Thymus (tissue), 11 donors: ENCODE measurements around the gene CD164. TPM values are rescaled to one million over a fixed set of nuclear protein-coding genes. Genes with fewer than 3 reads are reported as not detected.

Experiments used
- DNase-seq, 9 donors: peaks; one replicate each; pipeline ENCODE4 v3.0.0-alpha.2; 2013; ENCODE audit warnings: low spot score in 9 of 9, low read depth in 6 of 9, missing footprints in 1 of 9
- H3K27ac ChIP-seq, 2 donors: one replicate each; pipeline ENCODE4 v1.5.1; 2013; ENCODE audit warnings: control low read depth in 1 of 2, low read depth in 1 of 2, low read length in 1 of 2, mild to moderate bottlenecking in 1 of 2, moderate library complexity in 1 of 2
- H3K27me3 ChIP-seq, 2 donors: one replicate each; pipeline ENCODE4 v1.5.1; 2013; ENCODE audit warnings: low read length in 1 of 2; ENCODE audit not compliant: control insufficient read depth in 2 of 2, insufficient read depth in 1 of 2
- H3K36me3 ChIP-seq, 2 donors: one replicate each; pipeline ENCODE4 v1.5.1; 2013; ENCODE audit warnings: low read length in 1 of 2, mild to moderate bottlenecking in 1 of 2, moderate library complexity in 1 of 2; ENCODE audit not compliant: control insufficient read depth in 2 of 2, insufficient read depth in 2 of 2
- H3K4me1 ChIP-seq, 2 donors: one replicate each; pipeline ENCODE4 v1.5.1; 2013; ENCODE audit warnings: low read length in 2 of 2; ENCODE audit not compliant: control insufficient read depth in 2 of 2, insufficient read depth in 2 of 2
- H3K4me3 ChIP-seq, 2 donors: one replicate each; pipeline ENCODE4 v1.5.1; 2013; ENCODE audit warnings: low read length in 2 of 2, control low read depth in 1 of 2, mild to moderate bottlenecking in 1 of 2
- H3K9me3 ChIP-seq, 2 donors: one replicate each; pipeline ENCODE4 v1.5.1; 2013; ENCODE audit warnings: low read length in 1 of 2, mild to moderate bottlenecking in 1 of 2; ENCODE audit not compliant: control insufficient read depth in 2 of 2, insufficient read depth in 1 of 2
- WGBS: extraction: QIAGEN DNeasy Blood & Tissue Kit; methylation state at CpG from one replicate; pipeline ENCODE4 v1.1.7; 2013; 5-methylcytosine and 5-hydroxymethylcytosine counted together
- polyA plus RNA-seq: library from polyadenylated mRNA; stranded (reverse); fragments of 200-250 nt; gene quantifications from one replicate; pipeline ENCODE4 v1.2.3, GENCODE V29; 2013
- total RNA-seq: library from RNA; stranded (reverse); fragments of 120-200 nt; gene quantifications from one replicate; pipeline ENCODE4 v1.2.4, GENCODE V29; 2013
- donor health status: healthy.

Gene CD164
- total and polyA plus RNA-seq, 2 donors: 207 to 234 TPM

DNA sequence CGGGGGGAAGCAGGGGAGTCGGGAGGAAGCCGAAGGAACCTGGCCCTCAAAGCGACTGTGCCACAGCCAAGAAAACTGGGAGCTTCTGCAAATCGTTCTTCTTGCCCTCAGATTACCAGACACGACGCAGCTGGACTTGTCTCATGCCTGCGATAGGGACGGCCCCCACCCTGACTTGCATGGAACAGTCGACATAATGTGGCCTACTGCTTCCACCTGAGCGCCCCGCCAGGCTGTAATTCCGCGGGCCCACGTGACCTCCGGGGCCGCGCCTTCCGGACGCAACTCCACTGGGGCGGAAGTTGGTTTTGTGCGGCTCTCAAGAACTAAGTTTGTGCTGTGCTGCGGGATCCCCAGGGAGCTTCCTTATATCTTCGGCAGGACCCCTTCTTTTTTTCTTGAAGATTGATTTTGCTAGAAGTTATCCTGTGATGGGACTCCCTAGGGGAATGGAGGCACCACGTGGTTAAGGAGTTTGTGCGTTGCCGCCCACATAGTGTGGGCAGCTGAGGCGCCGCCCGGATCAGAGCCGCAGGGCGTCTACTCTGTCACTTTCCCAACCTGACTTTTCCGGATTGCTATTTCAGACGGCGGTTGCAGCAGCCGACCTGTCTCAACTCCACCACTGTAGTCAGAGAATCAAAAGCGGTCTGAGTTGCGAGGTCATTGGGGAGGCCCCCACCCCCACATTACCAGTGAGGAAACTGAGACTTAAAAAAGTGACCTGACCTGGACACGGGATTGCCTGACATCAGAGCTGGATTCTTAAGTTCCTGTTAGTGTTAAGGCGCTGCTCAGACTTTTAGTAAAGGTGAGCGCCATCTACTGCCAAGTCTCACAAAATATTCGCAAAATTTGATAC is 540 bp upstream of the CD164 start:
- Histone ChIP-seq H3K36me3 (peaks cover 2 to 14% of the 10 kb centered on the region in 2 donors), H3K4me1 (peaks cover 17 to 26% of the 10 kb centered on the region in 2 donors), H3K27ac (peak overlapping the region; percentile 99), H3K9me3 (no peaks in the 10 kb centered on the region), H3K27me3 (no peaks in the 10 kb centered on the region), H3K4me3 (peak overlapping the region; percentile 73 to 88)
- peak; percentile 94 to 98 (median 96) for DNase-seq
- WGBS: under 1% methylated on average over 42 of the region's 42 CpGs

DNA sequence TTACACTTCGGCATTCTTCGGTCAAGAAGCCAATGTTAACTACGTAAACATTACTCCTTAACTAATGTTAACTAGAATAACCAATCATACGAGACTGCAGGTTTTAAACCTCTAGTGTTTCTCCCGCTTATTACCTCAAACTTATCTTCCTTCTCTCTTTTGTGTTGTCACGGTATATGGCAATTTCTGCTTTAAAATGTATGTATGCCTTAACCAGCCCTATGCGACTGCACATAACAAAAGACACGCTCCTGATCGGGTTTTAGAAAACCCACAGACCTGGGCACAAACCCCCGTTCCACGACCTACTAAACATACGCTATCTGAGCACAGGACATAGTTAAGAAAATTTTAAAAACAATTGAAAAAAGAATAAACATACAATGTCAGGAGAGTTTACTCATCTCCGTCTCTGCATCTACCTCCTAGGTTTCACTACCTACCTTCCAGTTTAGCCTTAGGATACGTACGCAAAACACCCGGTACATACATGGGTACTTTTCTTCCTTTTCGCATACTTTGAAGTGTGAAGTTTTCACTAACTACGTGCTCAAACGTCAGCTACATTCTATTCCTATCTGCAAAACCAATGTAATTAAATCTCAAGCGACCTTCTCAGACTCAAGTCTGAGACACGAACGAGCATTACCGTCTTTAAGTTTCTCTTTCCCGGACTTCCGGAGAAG is 1.1 kb downstream of the CD164 start:
- under 1% methylated on average over 25 of the region's 25 CpGs for WGBS
- peak overlapping the region; percentile 99 for H3K27ac ChIP-seq
- H3K27me3 ChIP-seq: no peaks in the 10 kb centered on the region
- peaks cover 17 to 28% of the 10 kb centered on the region in 2 donors for H3K4me1 ChIP-seq
- no peaks in the 10 kb centered on the region for H3K9me3 ChIP-seq
- H3K4me3 ChIP-seq: peak overlapping the region; percentile 73 to 88
- DNase-seq: peak in 7 of 9 donors; percentile 19 to 85 (median 59)
- peaks cover 9 to 30% of the 10 kb centered on the region in 2 donors for H3K36me3 ChIP-seq

DNA sequence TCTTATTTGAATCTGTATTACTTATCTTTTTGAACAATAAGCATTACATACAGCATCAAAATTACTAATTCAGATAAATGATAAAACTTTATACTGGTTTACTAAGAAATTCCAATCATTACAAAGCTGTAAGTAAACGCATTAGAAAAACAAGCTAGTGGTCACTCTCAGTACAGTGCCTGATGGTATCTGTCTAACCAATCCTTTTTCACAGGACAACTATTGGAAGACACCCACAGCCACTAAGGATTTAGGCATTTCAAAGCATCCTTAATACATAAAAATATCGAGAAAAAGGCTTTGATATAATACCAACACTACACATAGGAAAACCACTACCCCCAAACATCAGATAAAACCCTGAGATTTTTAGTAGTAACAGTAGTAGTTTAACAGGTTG is 2.6 kb downstream of the CD164 start:
- H3K27me3 ChIP-seq: no peaks in the 10 kb centered on the region
- H3K36me3 ChIP-seq: peaks cover 15 to 45% of the 10 kb centered on the region in 2 donors
- no peak for DNase-seq
- H3K4me1 ChIP-seq: peaks cover 17 to 27% of the 10 kb centered on the region in 2 donors
- 22% methylated on average over 2 of the region's 2 CpGs for WGBS
- H3K9me3 ChIP-seq: no peaks in the 10 kb centered on the region
- no peak overlapping the region for H3K27ac ChIP-seq
- peak overlapping the region; percentile 73 to 88 for H3K4me3 ChIP-seq

DNA sequence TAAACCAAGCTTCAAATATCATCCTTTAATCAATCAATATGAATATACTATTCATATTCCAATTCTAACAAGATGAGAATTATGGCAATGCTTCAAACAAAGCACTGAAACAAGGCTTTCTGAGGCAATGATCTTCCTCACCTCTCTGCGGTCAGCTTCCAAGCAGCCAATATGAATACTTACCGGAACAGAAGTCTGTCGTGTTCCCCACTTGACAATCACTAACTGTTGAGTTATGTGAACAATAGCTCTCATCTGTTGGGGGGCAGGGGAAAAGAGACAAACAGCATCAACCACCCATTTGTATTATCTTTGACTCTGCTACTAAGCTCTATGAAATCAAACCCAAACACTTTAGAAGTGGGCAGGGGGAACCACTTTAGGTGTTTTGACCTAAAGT is 4.5 kb downstream of the CD164 start:
- Histone ChIP-seq H3K27me3 (no peaks in the 10 kb centered on the region), H3K4me3 (no peak overlapping the region), H3K9me3 (no peaks in the 10 kb centered on the region), H3K27ac (no peak overlapping the region), H3K4me1 (peaks cover 13 to 22% of the 10 kb centered on the region in 2 donors), H3K36me3 (peaks cover 27 to 61% of the 10 kb centered on the region in 2 donors)
- 76% methylated on average over 3 of the region's 3 CpGs for WGBS
- no peak for DNase-seq

DNA sequence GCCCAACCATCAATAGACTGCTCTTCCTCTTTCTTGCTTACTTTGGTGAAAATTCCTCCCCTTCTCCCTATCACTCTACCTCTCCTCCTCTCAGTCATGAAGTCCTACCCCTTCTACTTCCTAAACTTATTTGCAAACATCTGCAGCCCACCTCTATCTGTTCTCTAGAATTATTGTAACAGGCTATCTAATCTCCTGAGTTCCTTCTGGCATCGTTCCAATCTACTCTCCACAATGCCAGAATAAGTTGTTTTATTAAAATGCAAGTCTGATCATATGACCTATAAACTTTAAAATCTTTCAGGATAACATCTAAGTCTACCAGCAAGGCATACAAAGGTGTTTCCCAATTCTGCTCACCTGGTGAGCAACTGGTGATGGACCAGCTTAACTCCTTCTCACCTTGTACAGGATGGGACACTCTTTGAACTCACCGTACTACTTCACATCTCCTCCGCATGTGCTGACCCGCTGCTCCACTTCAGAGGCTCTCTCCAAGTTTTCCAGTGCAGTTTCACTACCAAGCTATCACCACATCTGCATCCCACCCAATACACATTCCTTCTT is 7.9 kb downstream of the CD164 start:
- H3K36me3 ChIP-seq: peaks cover 36 to 89% of the 10 kb centered on the region in 2 donors
- no peaks in the 10 kb centered on the region for H3K27me3 ChIP-seq
- no peak overlapping the region for H3K4me3 ChIP-seq
- DNase-seq: no peak
- no peaks in the 10 kb centered on the region for H3K9me3 ChIP-seq
- 89% methylated on average over 4 of the region's 4 CpGs for WGBS
- no peak overlapping the region for H3K27ac ChIP-seq
- H3K4me1 ChIP-seq: peaks cover 8 to 20% of the 10 kb centered on the region in 2 donors

DNA sequence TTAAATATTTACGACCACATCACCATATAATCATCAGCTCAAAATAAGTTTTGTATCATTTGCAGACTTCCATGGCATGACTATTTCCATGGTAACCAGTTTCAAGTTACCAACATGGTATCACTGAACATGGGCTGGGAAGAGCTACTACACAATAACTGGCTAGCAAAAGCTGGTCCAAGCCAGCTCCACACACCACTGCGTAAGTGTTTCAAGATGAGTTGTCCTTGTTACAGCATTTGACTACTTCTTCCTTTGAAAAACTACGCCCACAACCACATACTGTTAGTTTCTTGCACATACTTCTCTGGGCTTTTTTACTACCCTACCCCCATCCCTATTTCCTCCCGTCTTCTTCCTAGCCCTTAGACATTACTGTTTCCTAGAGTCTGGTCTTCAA is 8.5 kb downstream of the CD164 start:
- WGBS: 91% methylated on average over 4 of the region's 4 CpGs
- H3K4me3 ChIP-seq: no peak overlapping the region
- H3K4me1 ChIP-seq: peaks cover 4 to 15% of the 10 kb centered on the region in 2 donors
- H3K9me3 ChIP-seq: no peaks in the 10 kb centered on the region
- peaks cover 38 to 88% of the 10 kb centered on the region in 2 donors for H3K36me3 ChIP-seq
- peak in 1 of 9 donors; percentile 32 for DNase-seq
- no peak overlapping the region for H3K27ac ChIP-seq
- H3K27me3 ChIP-seq: no peaks in the 10 kb centered on the region

DNA sequence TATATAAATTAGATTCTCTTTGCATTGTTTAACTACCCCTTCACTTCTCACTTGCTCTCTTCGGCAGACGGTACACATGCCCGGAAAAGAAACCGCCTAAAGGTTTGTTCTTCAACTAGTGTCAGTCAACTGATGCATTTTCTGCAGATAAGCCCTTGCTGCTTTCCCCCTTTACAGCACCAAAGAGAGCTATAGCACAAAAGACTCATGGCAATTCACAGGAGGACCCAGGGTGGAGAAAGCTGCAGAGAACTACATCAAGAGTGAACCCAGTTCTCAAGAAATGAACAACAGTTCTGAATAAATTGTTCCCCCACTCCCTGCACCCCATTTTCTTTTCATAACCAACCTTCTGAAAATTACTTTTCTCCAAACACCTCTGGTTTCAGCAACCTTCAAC is 8.9 kb downstream of the CD164 start:
- no peak for DNase-seq
- Histone ChIP-seq H3K36me3 (peaks cover 40 to 89% of the 10 kb centered on the region in 2 donors), H3K4me3 (no peak overlapping the region), H3K4me1 (peaks cover 4 to 15% of the 10 kb centered on the region in 2 donors), H3K27ac (no peak overlapping the region), H3K9me3 (no peaks in the 10 kb centered on the region), H3K27me3 (no peaks in the 10 kb centered on the region)
- WGBS: 76% methylated on average over 4 of the region's 4 CpGs

DNA sequence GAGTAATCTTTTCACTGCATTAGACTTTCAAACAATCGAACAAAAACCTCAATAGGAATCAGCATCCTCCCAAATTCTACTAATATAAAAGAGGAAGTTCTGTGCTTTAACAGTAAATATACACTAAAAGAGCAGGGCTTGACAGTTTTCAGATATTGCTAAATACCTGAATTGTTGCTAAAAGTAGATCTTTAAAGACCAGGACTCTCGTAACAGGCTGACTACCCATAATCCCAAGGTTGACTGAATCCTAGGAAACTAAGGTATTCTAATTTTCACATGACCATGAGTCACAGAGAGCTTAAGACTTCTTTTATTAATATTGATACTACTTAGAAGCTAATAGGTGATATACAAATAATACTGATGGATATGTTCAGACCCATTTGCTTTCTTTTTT is 10.1 kb downstream of the CD164 start:
- WGBS: 65% methylated on average over 2 of the region's 2 CpGs
- Histone ChIP-seq H3K9me3 (no peaks in the 10 kb centered on the region), H3K27ac (no peak overlapping the region), H3K4me1 (peaks cover 0 to 8% of the 10 kb centered on the region in 2 donors), H3K36me3 (peaks cover 36 to 89% of the 10 kb centered on the region in 2 donors), H3K4me3 (no peak overlapping the region), H3K27me3 (no peaks in the 10 kb centered on the region)
- DNase-seq: no peak

DNA sequence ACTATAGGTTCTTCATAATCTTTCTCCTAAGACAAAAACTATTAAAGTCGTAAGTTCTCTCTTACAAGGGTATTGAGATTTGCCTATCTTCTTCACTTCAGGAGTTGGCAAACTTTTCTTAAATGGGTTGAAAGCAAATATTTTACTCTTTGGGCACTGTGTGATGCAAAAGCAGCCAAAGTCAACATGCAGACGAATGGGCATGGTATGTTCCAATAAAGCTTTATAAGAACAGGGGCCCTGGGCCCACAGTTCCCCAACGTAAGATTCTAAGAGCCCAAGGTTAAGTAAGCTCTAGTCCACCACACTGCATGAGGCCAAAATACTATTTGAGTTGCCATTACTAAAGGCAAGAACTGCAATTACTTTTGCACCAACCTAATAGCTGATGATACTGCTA is 11.5 kb downstream of the CD164 start:
- Histone ChIP-seq H3K9me3 (no peaks in the 10 kb centered on the region), H3K36me3 (peaks cover 30 to 90% of the 10 kb centered on the region in 2 donors), H3K4me1 (peaks cover 0 to 8% of the 10 kb centered on the region in 2 donors), H3K4me3 (no peak overlapping the region), H3K27ac (no peak overlapping the region), H3K27me3 (no peaks in the 10 kb centered on the region)
- DNase-seq: no peak
- 65% methylated on average over 3 of the region's 3 CpGs for WGBS
